Measurements from ENCODE around the gene SMIM13. TPM values are rescaled to one million over a fixed set of nuclear protein-coding genes. Genes with fewer than 3 reads are reported as not detected.

SMIM13 gene
- total and polyA plus RNA-seq, 12 donors, result 1.9 to 11.5 (median 6.7) TPM

- H3K9me3 ChIP-seq (replicated peaks in 1 of 3), result no peaks in the 10 kb centered on the region
- WGBS, 4 donors, result 40 to 64% (median 46%) methylated on average over 2 of the region's 2 CpGs
- no peak overlapping the region for H3K4me3 ChIP-seq
- TF ChIP-seq CTCF (IDR thresholded peaks at IDR 0.05) (no peak), POLR2A (IDR thresholded peaks at IDR 0.05) (no peak)
- no peak overlapping the region for H3K27ac ChIP-seq
- intact Hi-C loops (cut with DNase I), result loop anchor here (5.0 kb wide), 3 partner anchors 112 to 587 kb away; no protein-coding TSS in a partner anchor
- H3K4me1 ChIP-seq (replicated peaks in 1 of 2), result no peaks in the 10 kb centered on the region
- H3K36me3 ChIP-seq (replicated peaks in 1 of 2), result no peaks in the 10 kb centered on the region
- no peaks in the 10 kb centered on the region for H3K27me3 ChIP-seq
- no peak for DNase-seq
Measured at GRCh38 chr6:11069760-11070159, 23.9 kb upstream of the SMIM13 start.

GRCh38 chr6:11072101-11072500 lies 21.5 kb upstream of the SMIM13 start:
- H3K4me3 ChIP-seq, result no peak overlapping the region
- H3K36me3 ChIP-seq (replicated peaks in 1 of 2), result no peaks in the 10 kb centered on the region
- no peaks in the 10 kb centered on the region for H3K9me3 ChIP-seq (replicated peaks in 1 of 3)
- H3K4me1 ChIP-seq (replicated peaks in 1 of 2), result no peaks in the 10 kb centered on the region
- no peaks in the 10 kb centered on the region for H3K27me3 ChIP-seq
- intact Hi-C loops (cut with DNase I), result no loop called here
- WGBS, 4 donors, result 91 to 94% (median 92%) methylated on average over 4 of the region's 4 CpGs
- TF ChIP-seq POLR2A (IDR thresholded peaks at IDR 0.05) (no peak), CTCF (IDR thresholded peaks at IDR 0.05) (no peak)
- DNase-seq, result no peak
- no peak overlapping the region for H3K27ac ChIP-seq

GRCh38 chr6:11076540-11076939 lies 17.1 kb upstream of the SMIM13 start:
- intact Hi-C loops (cut with DNase I), result no loop called here
- no peaks in the 10 kb centered on the region for H3K36me3 ChIP-seq (replicated peaks in 1 of 2)
- H3K4me1 ChIP-seq (replicated peaks in 1 of 2), result no peaks in the 10 kb centered on the region
- H3K4me3 ChIP-seq, result no peak overlapping the region
- no peaks in the 10 kb centered on the region for H3K27me3 ChIP-seq
- no peak for DNase-seq
- H3K27ac ChIP-seq, result no peak overlapping the region
- WGBS, 4 donors, result 77 to 84% (median 79%) methylated on average over 2 of the region's 2 CpGs
- H3K9me3 ChIP-seq (replicated peaks in 1 of 3), result no peaks in the 10 kb centered on the region
- TF ChIP-seq POLR2A (IDR thresholded peaks at IDR 0.05) (no peak), CTCF (IDR thresholded peaks at IDR 0.05) (no peak)

GRCh38 chr6:11078266-11078665 lies 15.4 kb upstream of the SMIM13 start:
- WGBS, 4 donors, result 89 to 92% (median 91%) methylated on average over 4 of the region's 4 CpGs
- Histone ChIP-seq H3K4me1 (replicated peaks in 1 of 2) (no peaks in the 10 kb centered on the region), H3K4me3 (no peak overlapping the region), H3K27me3 (no peaks in the 10 kb centered on the region), H3K27ac (no peak overlapping the region), H3K9me3 (replicated peaks in 1 of 3) (no peaks in the 10 kb centered on the region), H3K36me3 (replicated peaks in 1 of 2) (no peaks in the 10 kb centered on the region)
- intact Hi-C loops (cut with DNase I), result no loop called here
- no peak for DNase-seq
- TF ChIP-seq CTCF (IDR thresholded peaks at IDR 0.05) (no peak), POLR2A (IDR thresholded peaks at IDR 0.05) (no peak)
